HG02623 (cell line): ENCODE measurements around the gene KIAA1328.

Experiments
- ATAC-seq: cut with Tn5 transposase; IDR thresholded peaks from one replicate; pipeline ENCODE4 v1.9.1; 2021; ENCODE audit warnings: moderate library complexity; ENCODE audit not compliant: unreplicated experiment

The KIAA1328 gene

GRCh38 chr18:37188016-37188791 is 359.3 kb downstream of the KIAA1328 start:
- ATAC-seq, result no peak

DNA sequence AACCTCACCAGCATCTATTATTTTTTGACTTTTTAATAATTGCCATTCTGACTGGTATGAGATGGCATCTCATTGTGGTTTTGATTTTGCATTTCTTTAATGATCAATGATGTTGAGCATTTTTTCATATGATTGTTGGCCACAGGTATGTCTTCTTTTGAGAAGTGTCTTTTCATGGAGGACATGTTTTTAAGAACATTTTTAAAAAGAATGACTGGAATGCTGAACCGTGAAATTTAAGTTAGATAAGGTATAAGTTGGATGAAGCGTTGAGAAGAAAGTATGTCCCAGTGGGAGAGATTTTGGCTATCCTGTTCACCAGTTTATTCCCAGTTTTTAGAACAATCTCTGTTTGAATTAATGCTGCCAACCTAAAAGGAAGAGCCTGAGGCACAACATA is 370.8 kb downstream of the KIAA1328 start:
- ATAC-seq, result no peak

DNA sequence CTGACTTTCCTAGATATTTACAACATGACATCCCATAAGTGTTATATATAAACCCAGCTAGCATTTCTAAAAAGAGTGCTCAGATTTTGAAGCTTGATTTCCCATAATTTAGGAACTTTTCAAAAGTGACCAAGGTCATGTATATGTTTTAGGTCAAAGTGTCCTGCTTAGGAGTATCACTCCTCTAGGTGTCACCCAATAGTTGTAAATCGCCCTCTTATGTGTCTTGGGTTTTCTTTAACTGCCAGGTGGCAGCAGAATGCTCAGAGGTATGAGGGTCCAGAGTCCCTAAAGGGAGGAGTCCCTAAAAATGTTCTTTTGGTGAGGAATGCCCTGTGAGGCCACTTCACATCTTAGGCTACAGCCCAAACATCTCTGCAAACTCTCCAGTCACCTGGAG is 378.4 kb downstream of the KIAA1328 start:
- no peak for ATAC-seq

- no peak for ATAC-seq
Observed at GRCh38 chr18:37210781-37211180, 381.9 kb downstream of the KIAA1328 start.

GRCh38 chr18:37218022-37218590 is 389.2 kb downstream of the KIAA1328 start:
- no peak for ATAC-seq

DNA sequence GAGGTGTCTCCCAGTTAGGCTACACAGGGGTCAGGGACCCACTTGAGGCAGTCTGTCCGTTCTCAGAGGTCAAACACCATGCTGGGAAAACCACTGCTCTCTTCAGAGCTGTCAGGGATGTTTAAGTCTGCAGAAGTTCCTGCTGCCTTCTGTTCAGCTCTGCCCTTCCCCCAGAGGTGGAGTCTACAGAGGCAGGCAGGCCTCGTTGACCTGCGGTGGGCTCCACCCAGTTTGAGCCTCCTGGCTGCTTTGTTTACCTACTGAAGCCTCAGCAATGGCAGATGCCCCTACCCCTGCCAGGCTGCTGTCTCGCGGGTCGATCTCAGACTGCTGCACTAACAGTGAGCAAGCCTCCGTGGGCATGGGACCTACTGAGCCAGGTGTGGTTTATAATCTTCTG is 390.3 kb downstream of the KIAA1328 start:
- no peak for ATAC-seq

DNA sequence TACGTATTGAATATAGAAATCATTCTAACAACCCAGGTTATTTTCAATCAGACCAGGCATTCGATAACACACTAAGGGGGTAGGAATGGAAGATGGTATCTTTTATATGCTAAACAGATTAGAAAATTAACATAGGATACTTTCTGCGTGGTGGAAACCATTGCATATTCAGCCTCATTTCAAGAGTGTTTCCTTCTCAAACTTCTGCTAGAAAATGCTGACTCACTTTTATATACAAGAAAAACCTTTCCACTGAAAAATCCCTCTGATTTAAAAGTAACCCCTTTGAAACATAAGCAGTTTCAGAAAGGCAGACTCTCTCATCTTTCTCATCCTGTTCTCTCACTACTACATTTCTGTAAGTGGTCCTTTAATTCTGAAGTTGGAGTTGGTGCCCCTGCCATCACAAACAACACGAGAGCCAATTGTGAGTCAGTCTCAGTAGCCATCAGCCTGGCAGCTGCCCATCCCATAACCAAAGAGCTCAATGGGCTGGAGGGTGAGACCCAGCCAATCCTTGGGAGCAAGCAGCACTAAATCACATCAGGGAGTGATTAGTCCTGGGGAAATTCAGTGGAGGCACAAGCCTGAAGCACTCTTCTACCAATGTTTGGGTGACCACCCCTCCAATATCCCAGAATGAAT is 393.5 kb downstream of the KIAA1328 start:
- no peak for ATAC-seq

DNA sequence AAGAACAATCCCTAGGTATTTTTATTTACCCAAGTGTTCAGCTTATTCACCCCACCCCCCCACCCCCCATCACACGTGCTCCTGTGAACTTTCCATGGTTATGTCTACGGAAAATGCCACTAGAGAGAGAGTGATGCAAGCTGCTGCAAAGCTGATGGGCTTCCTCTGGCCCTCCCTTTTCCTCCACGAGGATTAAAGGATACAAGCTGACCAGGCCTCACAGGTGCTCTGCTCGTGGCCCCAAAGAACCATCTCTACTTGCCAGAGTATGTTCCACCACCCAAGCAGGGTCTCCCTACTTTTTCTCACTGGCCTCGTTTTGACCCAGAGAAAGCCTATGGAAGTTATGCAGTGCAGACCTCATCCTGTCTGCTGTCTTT is 394.1 kb downstream of the KIAA1328 start:
- no peak for ATAC-seq

- no peak for ATAC-seq
Observed at GRCh38 chr18:37225279-37225678, 396.4 kb downstream of the KIAA1328 start.

GRCh38 chr18:37230768-37231167 is 401.8 kb downstream of the KIAA1328 start:
- no peak for ATAC-seq

DNA sequence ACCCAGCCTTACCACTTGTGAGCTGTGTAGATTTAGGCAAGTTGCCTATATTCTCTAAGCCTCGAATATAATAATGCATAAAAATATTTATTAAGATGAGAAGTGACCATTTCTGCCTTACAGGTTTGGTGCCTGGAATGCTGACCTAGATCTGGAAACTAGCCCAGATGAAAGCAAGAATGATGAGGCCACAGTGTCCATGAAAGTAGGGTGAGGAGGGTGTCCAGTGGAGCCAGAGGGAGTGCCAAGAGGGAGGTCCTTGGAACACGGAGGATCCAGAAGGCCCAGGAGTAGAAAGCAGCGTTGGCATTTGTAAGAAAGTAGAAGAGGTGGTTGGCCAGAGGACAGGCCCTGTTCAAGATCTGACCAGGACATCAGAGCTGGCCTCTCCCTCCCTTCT is 402.3 kb downstream of the KIAA1328 start:
- no peak for ATAC-seq

- ATAC-seq, result no peak
Observed at GRCh38 chr18:37235583-37235982, 406.7 kb downstream of the KIAA1328 start.

- no peak for ATAC-seq
Observed at GRCh38 chr18:37238282-37239108, 409.6 kb downstream of the KIAA1328 start.

DNA sequence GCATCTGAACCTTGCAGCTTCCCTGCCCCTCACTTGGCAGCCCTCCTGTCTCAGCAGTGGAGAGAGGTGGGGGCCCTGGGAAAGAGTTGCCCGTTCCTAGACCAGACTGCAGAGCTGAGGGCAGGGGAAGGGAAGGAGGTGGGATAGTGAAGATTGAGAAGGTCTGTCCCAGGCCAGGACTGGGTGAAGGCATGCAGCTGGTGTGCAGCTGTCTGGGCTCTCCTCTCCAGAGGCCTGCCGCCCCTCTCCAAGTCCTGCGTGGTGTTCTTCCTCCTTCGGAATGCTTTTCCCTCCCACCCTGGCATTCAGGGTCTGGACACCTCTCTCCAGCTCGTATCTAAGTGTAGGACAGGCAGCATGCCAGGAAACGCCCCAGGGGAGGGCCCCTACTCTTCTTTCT is 413.2 kb downstream of the KIAA1328 start:
- ATAC-seq, result no peak

DNA sequence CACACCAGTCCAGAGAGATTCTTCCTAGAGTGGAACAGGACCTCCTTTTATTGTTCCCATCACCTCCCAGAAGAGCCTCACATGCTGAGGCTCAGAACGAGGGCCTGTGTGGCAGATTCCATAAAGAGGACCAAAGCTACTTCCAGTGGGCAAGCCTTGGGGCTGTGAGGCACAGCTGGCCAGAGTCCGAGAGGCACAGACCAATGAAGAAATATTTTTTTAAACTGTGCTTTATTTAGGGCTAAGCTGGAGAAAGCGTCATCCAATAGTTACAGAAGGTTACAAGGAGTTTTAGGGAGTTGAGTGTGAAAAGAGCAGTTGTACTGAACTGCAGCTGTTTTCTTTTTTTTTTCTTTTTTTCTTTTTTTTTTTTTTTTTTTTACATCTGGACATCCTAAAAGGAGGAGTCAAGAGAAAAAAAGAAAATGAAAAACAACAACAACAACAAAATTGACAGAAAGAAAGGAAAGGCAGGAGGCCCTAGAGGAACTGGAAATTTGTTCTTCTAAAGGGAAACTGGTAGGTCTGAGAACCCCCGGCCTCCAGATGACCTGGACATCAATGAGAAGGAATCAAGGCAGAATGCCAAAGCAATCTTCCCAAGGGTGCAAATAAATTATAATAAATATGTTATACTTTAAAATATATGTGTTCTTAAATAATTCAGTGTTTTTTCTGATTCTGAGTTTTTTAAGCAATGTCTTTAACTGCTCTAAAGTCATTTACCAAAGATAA is 414.1 kb downstream of the KIAA1328 start:
- ATAC-seq, result no peak

DNA sequence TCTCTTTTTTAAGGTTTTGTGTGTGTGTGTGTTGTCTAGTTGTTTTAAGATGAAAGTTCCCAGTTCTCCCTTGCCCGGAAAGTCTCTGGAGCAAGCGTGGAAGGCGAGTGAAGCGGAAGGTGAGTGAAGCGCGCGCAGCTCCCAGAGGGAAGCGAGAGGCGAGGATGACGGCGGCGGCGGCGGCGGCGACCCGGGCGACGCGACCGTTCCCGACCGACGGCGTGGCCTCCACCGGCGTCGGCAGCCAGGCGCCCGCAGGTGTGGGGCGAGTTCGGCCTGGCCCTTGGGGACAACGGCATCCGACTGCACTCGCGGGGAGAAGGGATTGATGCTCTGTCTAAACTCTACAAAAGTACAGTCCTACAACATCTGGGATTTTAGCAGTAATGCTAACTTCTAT is 414.8 kb downstream of the KIAA1328 start:
- no peak for ATAC-seq

DNA sequence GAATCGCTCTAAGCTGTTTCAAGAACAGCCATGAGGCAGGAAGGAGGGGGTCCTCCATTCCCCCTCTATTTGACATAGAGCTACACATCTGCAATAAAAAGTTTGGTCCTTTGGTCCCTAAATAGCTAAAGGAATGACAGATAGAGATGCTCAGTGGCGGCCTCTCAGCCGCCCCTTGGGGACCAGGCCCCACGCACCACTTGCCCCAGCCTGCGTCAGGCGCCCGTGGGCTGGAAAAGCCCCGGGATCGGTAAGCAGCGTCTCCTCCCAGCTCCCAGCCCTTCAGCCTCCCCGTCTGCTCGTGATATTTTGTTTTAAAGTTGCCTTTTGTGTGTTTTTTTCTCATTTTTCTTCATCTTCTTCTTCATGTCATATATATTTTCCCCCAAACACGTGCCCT is 415.7 kb downstream of the KIAA1328 start:
- no peak for ATAC-seq

DNA sequence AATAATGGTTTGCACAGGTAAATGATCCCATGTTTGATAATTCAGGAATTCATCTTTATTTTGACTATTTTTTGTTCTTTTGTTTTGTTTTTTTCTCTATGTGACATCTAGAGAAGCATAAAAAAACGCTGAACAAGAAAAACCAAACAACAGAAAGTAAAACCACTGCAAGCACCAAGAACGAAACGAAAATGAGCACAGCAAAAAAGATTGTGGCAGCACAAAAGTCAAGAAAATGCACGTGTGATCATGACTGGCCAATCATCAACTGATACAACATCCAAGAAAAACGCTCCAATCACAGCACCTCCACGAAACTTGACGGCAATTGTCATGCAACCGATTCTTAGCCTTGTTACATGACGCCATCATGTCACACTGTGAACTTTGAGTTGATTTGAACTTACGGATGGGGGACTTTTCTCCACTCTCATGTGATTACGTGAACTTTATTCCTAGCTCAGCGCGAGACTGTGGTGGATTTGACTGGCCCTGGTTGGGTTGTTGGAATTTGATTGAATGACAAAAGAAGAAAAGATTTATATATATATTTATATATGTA is 417.9 kb downstream of the KIAA1328 start:
- ATAC-seq, result no peak

- no peak for ATAC-seq
Observed at GRCh38 chr18:37247497-37248161, 418.7 kb downstream of the KIAA1328 start.

DNA sequence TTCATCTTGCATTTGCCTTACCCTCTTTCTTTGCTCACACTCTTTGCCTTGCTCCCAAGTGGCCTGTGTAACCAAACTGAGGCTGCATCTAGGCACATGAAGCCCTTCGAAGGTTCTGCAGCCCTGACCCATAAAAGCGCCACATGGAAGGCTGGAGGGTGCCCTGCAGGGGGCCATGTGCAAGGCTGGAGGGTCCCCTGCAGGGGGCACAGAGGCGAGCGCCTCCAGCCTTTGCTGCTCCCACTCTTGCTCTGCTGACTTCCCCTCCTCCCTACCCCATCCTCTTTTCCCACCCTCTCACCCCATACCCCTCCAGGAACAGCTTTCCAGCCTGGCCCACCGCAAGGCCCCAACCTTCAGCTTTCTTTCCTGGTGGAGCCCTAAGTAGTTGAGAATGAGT is 419.4 kb downstream of the KIAA1328 start:
- ATAC-seq, result no peak
